Measurements from ENCODE around the gene POLR3H. TPM values are rescaled to one million over a fixed set of nuclear protein-coding genes. Genes with fewer than 3 reads are reported as not detected.
A peak's percentile ranks its signal among the peaks of the same experiment; 100 is the strongest.
"Not testable (repeated sequence)": the region's sequence is repeated elsewhere in the genome, so short reads cannot be mapped to it uniquely, and the experiment has no call there.

Gene POLR3H
- total RNA-seq, 4 donors from 2014 or later, result 5.6 to 8.4 (median 7.0) TPM

DNA sequence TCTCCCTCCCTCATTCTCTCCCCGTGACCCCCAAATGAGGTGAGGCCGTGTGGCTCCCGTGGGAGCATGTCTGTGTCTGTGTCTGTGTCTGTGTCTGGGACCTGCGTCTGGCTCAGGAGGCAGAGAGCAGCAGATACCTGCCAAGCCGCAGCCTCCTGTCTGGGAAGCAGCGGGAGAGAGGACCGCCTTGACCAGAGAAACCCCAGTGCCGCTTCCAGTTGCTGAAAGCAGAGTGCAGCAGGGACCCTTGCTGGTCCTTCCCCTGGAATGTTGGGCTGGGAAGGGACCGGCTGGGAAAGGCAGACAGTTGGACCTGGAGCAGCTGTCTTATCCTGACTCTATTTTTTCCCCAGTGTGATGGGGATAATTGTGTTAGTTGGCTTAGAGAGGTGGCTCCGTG lies 17.1 kb upstream of the POLR3H start:
- intact Hi-C loops (cut with DNase I; ENCODE audit: low total_unique reads), result no loop called here
- WGBS, 2 donors (ENCODE audit: low coverage in 1 of 2), result 80% methylated on average over 7 of the region's 10 CpGs; no CpG with 5 or more reads in 1 of the 2 donors
- peaks cover 7% of the 10 kb centered on the region for H3K27me3 ChIP-seq
- no peak for TF ChIP-seq POLR2AphosphoS5 (IDR thresholded peaks at IDR 0.05)
- no peak for TF ChIP-seq EP300 (IDR thresholded peaks at IDR 0.05; ENCODE audit: low read depth)
- TF ChIP-seq, protein P1, sequence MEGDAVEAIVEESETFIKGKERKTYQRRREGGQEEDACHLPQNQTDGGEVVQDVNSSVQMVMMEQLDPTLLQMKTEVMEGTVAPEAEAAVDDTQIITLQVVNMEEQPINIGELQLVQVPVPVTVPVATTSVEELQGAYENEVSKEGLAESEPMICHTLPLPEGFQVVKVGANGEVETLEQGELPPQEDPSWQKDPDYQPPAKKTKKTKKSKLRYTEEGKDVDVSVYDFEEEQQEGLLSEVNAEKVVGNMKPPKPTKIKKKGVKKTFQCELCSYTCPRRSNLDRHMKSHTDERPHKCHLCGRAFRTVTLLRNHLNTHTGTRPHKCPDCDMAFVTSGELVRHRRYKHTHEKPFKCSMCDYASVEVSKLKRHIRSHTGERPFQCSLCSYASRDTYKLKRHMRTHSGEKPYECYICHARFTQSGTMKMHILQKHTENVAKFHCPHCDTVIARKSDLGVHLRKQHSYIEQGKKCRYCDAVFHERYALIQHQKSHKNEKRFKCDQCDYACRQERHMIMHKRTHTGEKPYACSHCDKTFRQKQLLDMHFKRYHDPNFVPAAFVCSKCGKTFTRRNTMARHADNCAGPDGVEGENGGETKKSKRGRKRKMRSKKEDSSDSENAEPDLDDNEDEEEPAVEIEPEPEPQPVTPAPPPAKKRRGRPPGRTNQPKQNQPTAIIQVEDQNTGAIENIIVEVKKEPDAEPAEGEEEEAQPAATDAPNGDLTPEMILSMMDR (IDR thresholded peaks at IDR 0.05), result no peak
- TF ChIP-seq POLR2A (IDR thresholded peaks at IDR 0.05), result no peak
- H3K9me3 ChIP-seq, result no peaks in the 10 kb centered on the region
- peak overlapping the region in 3 of 4 donors; percentile 11 to 26 (median 15) for H3K4me3 ChIP-seq
- H3K4me1 ChIP-seq, result peaks cover 4 to 42% (median 17%) of the 10 kb centered on the region in 4 donors
- peak overlapping the region; percentile 43 to 83 (median 67) for H3K27ac ChIP-seq
- in situ Hi-C loops (cut with MboI; ENCODE audit: low pct_ligation_motif_present in 1 of 4, low pct_unique_long_range_greater_than_20kb in 1 of 4, low sequenced_read_pairs in 3 of 4), result no loop called here
- no peaks in the 10 kb centered on the region for H3K36me3 ChIP-seq
- DNase-seq, result no peak

DNA sequence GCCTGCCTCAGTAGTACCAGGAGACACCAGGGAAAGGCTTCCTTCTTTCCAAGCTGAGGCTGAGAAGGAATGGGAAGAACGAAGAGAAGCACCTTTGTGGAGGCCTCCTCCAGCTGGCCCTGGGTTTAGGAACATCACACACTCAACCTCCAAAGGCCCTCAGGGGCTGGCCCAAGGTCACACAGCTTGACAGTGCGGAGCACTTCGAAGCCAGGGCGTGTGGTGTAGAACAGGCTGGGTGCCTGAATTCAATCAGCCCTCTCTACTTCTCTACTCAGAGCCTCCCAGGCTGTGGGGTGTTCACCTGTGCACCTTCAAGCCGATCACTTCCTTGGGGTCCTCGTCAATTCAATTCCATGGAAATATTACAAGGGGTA lies 15.8 kb upstream of the POLR3H start:
- Histone ChIP-seq H3K4me3 (no peak overlapping the region), H3K27ac (peak overlapping the region; percentile 43 to 83 (median 67)), H3K36me3 (no peaks in the 10 kb centered on the region), H3K4me1 (peaks cover 4 to 38% (median 14%) of the 10 kb centered on the region in 4 donors), H3K27me3 (peaks cover 7% of the 10 kb centered on the region), H3K9me3 (no peaks in the 10 kb centered on the region)
- DNase-seq, result no peak
- intact Hi-C loops (cut with DNase I; ENCODE audit: low total_unique reads), result no loop called here
- in situ Hi-C loops (cut with MboI; ENCODE audit: low pct_ligation_motif_present in 1 of 4, low pct_unique_long_range_greater_than_20kb in 1 of 4, low sequenced_read_pairs in 3 of 4), result no loop called here
- 81% methylated on average over 6 of the region's 6 CpGs; no CpG with 5 or more reads in 1 of the 2 donors for WGBS, 2 donors (ENCODE audit: low coverage in 1 of 2)
- TF ChIP-seq EP300 (IDR thresholded peaks at IDR 0.05; ENCODE audit: low read depth) (no peak), POLR2AphosphoS5 (IDR thresholded peaks at IDR 0.05) (no peak)
- TF ChIP-seq, protein P1 (IDR thresholded peaks at IDR 0.05), result no peak

DNA sequence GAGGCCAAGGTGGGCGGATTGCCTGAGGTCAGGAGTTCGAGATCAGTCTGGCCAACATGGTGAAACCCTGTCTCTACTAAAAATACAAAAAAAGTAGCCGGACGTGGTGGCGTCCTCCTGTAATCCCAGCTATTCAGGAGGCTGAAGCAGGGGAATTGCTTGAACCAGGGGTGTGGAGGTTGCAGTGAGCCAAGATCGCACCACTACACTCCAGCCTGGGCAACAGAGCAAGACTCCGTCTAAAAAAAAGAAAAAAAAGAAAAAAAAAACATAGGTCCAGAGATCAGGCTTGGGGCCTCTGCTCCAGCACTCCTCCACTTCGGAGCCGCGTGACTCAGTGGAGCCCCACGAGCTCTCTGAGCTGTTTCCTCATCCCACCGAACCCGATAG lies 14.0 kb upstream of the POLR3H start:
- H3K27ac ChIP-seq, result peak overlapping the region in 2 of 4 donors; percentile 57 to 63
- H3K4me3 ChIP-seq; H3K27me3 ChIP-seq; intact Hi-C loops (cut with DNase I; ENCODE audit: low total_unique reads); in situ Hi-C loops (cut with MboI; ENCODE audit: low pct_ligation_motif_present in 1 of 4, low pct_unique_long_range_greater_than_20kb in 1 of 4, low sequenced_read_pairs in 3 of 4); H3K9me3 ChIP-seq; DNase-seq; H3K36me3 ChIP-seq: not testable (repeated sequence)
- H3K4me1 ChIP-seq, result peaks cover 4 to 32% (median 12%) of the 10 kb centered on the region in 4 donors
- 86% methylated on average over 13 of the region's 13 CpGs; no CpG with 5 or more reads in 1 of the 2 donors for WGBS, 2 donors (ENCODE audit: low coverage in 1 of 2)

DNA sequence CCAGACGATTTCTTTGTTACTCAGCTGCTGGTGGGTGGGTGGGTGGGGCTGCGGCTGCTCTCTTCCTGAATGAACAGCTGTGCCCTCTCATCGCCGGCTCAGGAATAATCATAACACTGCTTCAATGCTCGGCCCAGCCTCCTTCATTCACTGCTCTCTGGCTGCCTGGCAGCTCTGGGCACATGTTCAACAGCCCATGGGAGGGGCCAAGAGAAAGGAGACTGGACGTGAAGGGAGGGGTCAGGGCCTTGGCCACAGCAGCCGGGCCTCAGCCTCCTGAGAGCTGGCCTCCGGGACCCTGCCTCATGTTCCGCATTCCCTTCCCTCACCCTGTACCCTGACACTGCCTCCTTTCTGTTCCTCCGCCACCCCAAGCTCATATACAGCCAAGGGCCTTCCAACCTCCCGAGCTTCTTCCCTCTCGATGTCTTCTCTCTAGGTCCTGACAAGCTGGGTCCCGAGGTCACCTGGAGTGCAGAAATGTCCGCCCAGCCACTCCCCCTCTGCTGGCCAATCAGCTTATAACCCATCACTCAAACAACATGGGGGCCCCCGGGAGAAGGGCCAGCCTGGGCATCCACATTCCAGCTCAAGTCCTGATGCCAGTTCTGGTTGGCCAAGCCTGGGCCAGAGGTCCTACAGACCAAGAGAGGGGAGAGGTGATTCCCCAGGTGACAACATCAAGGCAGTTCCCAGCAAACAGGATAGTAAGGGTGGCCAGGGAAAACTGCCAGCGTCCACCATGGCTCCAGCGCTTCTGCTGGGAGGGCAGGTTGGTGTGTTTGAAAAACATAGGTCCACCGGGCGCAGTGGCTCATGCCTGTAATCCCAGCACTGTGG lies 13.4 kb upstream of the POLR3H start:
- H3K36me3 ChIP-seq, result no peaks in the 10 kb centered on the region
- no peaks in the 10 kb centered on the region for H3K9me3 ChIP-seq
- H3K27me3 ChIP-seq, result peaks cover 7% of the 10 kb centered on the region
- in situ Hi-C loops (cut with MboI; ENCODE audit: low pct_ligation_motif_present in 1 of 4, low pct_unique_long_range_greater_than_20kb in 1 of 4, low sequenced_read_pairs in 3 of 4) (no loop called here), intact Hi-C loops (cut with DNase I; ENCODE audit: low total_unique reads) (no loop called here)
- peak overlapping the region; percentile 46 to 63 (median 53) for H3K27ac ChIP-seq
- TF ChIP-seq POLR2AphosphoS5 (IDR thresholded peaks at IDR 0.05), result no peak
- TF ChIP-seq POLR2A (IDR thresholded peaks at IDR 0.05), result no peak
- TF ChIP-seq EP300 (IDR thresholded peaks at IDR 0.05; ENCODE audit: low read depth), result no peak
- TF ChIP-seq, protein P1 (IDR thresholded peaks at IDR 0.05), result no peak
- peak; percentile 46 for DNase-seq
- 56% methylated on average over 19 of the region's 19 CpGs; no CpG with 5 or more reads in 1 of the 2 donors for WGBS, 2 donors (ENCODE audit: low coverage in 1 of 2)
- H3K4me3 ChIP-seq, result no peak overlapping the region
- H3K4me1 ChIP-seq, result peaks cover 4 to 26% (median 10%) of the 10 kb centered on the region in 4 donors
